ENCODE results near the gene AMH.

- TF ChIP-seq CTCF (IDR thresholded peaks at IDR 0.05) (no peak), POLR2A (IDR thresholded peaks at IDR 0.05) (no peak)
Observed at GRCh38 chr19:2214251-2214650, 34.9 kb upstream of the AMH start.

Data from thyroid gland (tissue), 4 donors.